Calu3 (cell line): Measurements from ENCODE around the gene SLC1A7. TPM values are rescaled to one million over a fixed set of nuclear protein-coding genes. Genes with fewer than 3 reads are reported as not detected.

ENCODE experiments used
- BruUV-seq: library from RNA; stranded (reverse); fragments of 400-500 nt; replicated peaks from 2 replicates; lab custom pipeline; 2021; lab: Mats Ljungman, UMichigan
- CTCF ChIA-PET: fragments of 300-600 bp; sonication (Branson Sonifier 250); formaldehyde crosslinking; loops from one replicate; lab custom pipeline; 2022; ENCODE audit warnings: antibody characterized with exemption; lab: Charles Lee
- DNase-seq: peaks from one replicate; pipeline ENCODE4 v3.0.0; 2022
- H3K27ac Mint-ChIP-seq: one replicate; pipeline ENCODE4 v1.8.0; 2022; ENCODE audit warnings: mixed read lengths; ENCODE audit not compliant: unreplicated experiment
- H3K27me3 Mint-ChIP-seq: one replicate; pipeline ENCODE4 v1.8.0; 2022; ENCODE audit warnings: mixed read lengths; ENCODE audit not compliant: unreplicated experiment
- H3K36me3 Mint-ChIP-seq: one replicate; pipeline ENCODE4 v1.8.0; 2022; ENCODE audit warnings: mild to moderate bottlenecking, moderate library complexity, mixed read lengths; ENCODE audit not compliant: insufficient read depth, unreplicated experiment
- H3K4me1 Mint-ChIP-seq: one replicate; pipeline ENCODE4 v1.8.0; 2022; ENCODE audit warnings: mild to moderate bottlenecking, low read depth, mixed read lengths; ENCODE audit not compliant: unreplicated experiment
- H3K4me3 Mint-ChIP-seq: one replicate; pipeline ENCODE4 v1.8.0; 2022; ENCODE audit warnings: mild to moderate bottlenecking, low read depth, moderate library complexity, mixed read lengths; ENCODE audit not compliant: unreplicated experiment
- H3K9me3 Mint-ChIP-seq: one replicate; pipeline ENCODE4 v1.8.0; 2022; ENCODE audit warnings: low read depth, mixed read lengths; ENCODE audit not compliant: unreplicated experiment
- intact Hi-C: fragments of 100-400 bp; cut with micrococcal nuclease; formaldehyde crosslinking; loops from one replicate; pipeline ENCODE4 v1.10.0; 2022; ENCODE audit not compliant: unreplicated experiment
- total RNA-seq: library from RNA; stranded (reverse); gene quantifications from 2 replicates; pipeline ENCODE4 v1.2.3, GENCODE V29; 2022
- TF ChIP-seq, protein P1 (sequence below): fragments of 200-600 bp; IDR thresholded peaks from one replicate; pipeline ENCODE4 v1.8.0; 2022; ENCODE audit warnings: antibody characterized with exemption; ENCODE audit not compliant: unreplicated experiment

SLC1A7 gene
- total RNA-seq, 1 experiment from 2014 or later = not detected

DNA sequence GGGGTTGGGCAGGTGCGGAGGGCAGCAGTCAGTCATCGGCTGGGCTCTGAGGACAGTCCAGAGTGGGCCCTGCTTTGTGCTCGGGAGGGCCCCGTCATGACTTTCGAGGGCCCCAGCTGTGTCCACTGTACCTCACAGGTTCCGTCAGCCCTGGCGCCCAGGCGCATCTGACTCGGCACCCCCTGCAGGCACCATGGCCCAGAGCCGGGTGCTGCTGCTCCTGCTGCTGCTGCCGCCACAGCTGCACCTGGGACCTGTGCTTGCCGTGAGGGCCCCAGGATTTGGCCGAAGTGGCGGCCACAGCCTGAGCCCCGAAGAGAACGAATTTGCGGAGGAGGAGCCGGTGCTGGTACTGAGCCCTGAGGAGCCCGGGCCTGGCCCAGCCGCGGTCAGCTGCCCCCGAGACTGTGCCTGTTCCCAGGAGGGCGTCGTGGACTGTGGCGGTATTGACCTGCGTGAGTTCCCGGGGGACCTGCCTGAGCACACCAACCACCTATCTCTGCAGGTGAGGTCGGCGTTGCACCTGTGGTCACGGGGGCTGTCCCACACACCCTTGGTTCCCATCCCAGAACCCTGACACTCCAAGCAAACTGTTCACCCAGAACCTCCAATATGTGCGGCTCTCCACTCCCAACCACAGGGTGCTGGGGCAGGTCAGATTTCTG, 72.6 kb downstream of the SLC1A7 start:
- Mint-ChIP-seq H3K36me3 (no peaks in the 10 kb centered on the region), H3K4me1 (no peaks in the 10 kb centered on the region), H3K27me3 (no peaks in the 10 kb centered on the region), H3K9me3 (no peaks in the 10 kb centered on the region), H3K27ac (no peak overlapping the region), H3K4me3 (no peak overlapping the region)
- no TSS peak for BruUV-seq
- CTCF ChIA-PET = no interaction called here
- intact Hi-C loops = no loop called here
- no peak for DNase-seq
- TF ChIP-seq, protein P1, sequence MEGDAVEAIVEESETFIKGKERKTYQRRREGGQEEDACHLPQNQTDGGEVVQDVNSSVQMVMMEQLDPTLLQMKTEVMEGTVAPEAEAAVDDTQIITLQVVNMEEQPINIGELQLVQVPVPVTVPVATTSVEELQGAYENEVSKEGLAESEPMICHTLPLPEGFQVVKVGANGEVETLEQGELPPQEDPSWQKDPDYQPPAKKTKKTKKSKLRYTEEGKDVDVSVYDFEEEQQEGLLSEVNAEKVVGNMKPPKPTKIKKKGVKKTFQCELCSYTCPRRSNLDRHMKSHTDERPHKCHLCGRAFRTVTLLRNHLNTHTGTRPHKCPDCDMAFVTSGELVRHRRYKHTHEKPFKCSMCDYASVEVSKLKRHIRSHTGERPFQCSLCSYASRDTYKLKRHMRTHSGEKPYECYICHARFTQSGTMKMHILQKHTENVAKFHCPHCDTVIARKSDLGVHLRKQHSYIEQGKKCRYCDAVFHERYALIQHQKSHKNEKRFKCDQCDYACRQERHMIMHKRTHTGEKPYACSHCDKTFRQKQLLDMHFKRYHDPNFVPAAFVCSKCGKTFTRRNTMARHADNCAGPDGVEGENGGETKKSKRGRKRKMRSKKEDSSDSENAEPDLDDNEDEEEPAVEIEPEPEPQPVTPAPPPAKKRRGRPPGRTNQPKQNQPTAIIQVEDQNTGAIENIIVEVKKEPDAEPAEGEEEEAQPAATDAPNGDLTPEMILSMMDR = no peak

DNA sequence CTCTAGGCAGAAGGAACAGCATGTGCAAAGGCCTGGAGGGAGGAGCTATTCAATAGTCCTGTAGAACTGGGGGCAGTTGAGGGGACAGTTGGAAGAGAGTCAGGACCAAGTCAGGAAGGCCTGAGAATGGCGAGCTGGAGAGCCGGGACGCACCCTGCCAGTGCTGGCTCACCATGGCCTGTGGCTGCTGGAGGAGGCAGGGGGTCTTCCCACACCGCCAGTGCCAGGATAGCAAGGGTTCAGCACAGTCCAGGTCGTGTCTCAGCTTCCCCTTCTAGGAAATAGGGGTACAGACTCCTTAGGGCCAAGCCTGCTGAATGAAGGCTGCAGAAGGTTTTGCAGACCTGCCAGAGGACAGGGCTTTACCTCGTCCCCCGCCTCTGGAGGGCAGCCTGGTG, 73.2 kb downstream of the SLC1A7 start:
- CTCF ChIA-PET = no interaction called here
- BruUV-seq = no TSS peak
- peaks cover 2% of the 10 kb centered on the region for H3K27me3 Mint-ChIP-seq
- no peak for DNase-seq
- H3K4me1 Mint-ChIP-seq = no peaks in the 10 kb centered on the region
- H3K9me3 Mint-ChIP-seq = no peaks in the 10 kb centered on the region
- no peak overlapping the region for H3K27ac Mint-ChIP-seq
- H3K36me3 Mint-ChIP-seq = no peaks in the 10 kb centered on the region
- no peak overlapping the region for H3K4me3 Mint-ChIP-seq
- intact Hi-C loops = no loop called here
- TF ChIP-seq, protein P1 = no peak

DNA sequence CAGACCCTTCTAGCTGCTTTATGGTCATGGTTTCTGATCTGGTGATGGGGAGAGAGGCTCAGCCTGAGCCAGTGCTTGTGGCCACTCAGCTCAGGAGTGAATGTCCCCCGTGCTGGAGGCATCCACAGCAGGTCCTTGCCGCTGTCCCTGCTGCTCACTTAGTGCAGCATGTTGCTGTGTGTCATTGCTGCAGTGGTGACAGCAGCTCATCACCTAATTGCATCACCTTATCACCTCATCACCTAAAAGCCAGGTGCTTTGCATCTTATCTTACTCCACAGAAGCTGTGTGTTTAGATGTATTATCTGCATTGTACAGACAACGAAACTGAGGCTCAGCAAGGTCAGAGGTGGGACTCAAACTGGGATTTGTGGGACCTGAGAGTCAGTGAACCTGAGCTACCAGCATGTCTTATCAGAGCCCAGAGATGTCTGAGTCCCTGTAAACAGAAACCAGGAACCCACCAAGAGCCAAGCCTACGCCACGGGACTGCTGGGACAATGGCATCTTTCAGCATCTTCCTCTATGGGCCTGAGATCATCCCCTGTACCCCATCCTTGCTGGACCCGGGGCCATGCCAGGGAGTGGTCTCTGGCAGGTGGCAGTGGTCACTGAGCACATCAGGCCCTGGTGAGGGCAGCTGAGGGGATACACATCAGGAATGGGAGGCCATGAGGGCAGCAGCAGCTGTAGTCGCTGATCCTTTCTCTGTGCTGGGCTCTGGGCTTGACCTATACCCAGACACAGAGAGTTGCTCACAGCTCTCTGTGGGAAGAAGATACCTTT, 73.9 kb downstream of the SLC1A7 start:
- peaks cover 10% of the 10 kb centered on the region for H3K27me3 Mint-ChIP-seq
- no peak for DNase-seq
- TF ChIP-seq, protein P1 = no peak
- no peaks in the 10 kb centered on the region for H3K36me3 Mint-ChIP-seq
- intact Hi-C loops = no loop called here
- no peak overlapping the region for H3K4me3 Mint-ChIP-seq
- CTCF ChIA-PET = no interaction called here
- no TSS peak for BruUV-seq
- H3K4me1 Mint-ChIP-seq = no peaks in the 10 kb centered on the region
- H3K9me3 Mint-ChIP-seq = no peaks in the 10 kb centered on the region
- H3K27ac Mint-ChIP-seq = no peak overlapping the region

DNA sequence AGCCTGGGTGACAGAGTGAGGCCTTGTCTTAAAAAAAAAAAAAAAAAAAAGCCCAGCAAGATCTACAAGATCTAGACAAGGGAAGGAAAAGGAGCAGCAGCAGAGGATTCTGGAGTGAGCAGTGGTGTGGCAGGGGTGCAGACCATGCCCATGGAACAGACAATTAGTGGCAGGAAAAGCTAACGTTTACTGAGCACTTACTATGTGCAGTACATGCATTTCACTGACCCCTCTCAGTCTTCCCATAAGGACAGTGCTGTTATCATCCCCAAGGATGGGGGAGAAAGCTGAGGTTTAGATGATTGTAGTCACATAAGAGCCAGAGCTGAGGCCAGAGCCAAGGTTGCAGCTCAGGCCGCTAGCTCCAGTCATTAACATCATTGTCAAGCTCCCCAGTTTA, 74.6 kb downstream of the SLC1A7 start:
- intact Hi-C loops = no loop called here
- Mint-ChIP-seq H3K9me3 (no peaks in the 10 kb centered on the region), H3K4me1 (no peaks in the 10 kb centered on the region), H3K36me3 (no peaks in the 10 kb centered on the region), H3K27ac (no peak overlapping the region), H3K4me3 (no peak overlapping the region), H3K27me3 (peaks cover 13% of the 10 kb centered on the region)
- DNase-seq = no peak
- BruUV-seq = no TSS peak
- CTCF ChIA-PET = no interaction called here
- TF ChIP-seq, protein P1 = no peak
